NCI-H524 treated with DMSO at 0.1 percent for 48 hours (cell line): ENCODE measurements around the gene ADORA2A.

Experiments used
- DNase-seq: peaks from one replicate; lab custom pipeline; 2025; lab: John Stamatoyannopoulos, UW

The ADORA2A gene

GRCh38 chr22:24418786-24419474, 8.5 kb upstream of the ADORA2A start:
- no peak for DNase-seq

GRCh38 chr22:24419475-24419850, 7.9 kb upstream of the ADORA2A start:
- no peak for DNase-seq

DNA sequence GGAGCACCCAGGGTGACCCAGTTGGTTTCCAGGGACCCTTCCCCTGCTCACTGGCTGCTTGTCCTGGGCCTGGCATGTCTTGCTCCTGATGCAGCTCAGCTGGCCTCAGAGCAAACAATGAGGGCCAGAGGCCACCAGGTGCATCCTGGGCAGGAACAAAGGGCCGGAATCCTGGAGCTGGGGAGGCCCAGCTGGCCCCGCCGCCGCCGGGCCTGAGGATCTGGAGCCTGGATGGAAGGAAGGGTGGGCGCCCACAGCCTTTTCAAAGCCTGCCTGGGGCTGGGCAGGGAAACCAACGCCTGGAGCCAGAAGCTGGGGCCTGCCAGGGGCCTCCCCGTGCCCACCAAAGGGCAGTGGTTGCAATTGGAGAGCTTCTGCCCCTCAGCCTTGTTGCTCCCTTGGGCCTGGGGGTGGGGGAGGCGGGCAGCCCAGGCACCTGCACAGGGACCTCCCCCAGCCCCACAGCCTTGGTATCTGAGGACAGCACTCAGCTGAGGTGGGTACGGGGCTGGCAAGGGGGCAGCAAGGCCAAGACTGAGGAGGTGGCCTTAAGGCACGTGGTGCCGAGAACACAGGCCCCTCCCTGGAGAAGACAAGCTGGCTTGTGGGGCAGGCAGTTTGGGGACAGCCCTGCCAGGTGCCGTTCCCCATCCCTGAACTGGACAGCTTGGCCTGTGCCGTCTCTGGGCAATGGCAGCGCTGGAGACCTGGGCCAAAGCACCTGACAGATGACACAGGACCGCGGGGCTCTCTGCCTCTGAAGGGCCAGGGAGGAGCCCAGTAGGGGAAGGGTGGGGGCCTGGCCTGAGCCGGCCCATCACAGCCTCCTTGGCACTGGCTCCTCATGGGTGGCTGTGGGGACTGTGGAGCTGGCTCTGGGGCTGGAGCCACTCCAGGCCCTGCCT, 7.1 kb upstream of the ADORA2A start:
- DNase-seq = no peak

DNA sequence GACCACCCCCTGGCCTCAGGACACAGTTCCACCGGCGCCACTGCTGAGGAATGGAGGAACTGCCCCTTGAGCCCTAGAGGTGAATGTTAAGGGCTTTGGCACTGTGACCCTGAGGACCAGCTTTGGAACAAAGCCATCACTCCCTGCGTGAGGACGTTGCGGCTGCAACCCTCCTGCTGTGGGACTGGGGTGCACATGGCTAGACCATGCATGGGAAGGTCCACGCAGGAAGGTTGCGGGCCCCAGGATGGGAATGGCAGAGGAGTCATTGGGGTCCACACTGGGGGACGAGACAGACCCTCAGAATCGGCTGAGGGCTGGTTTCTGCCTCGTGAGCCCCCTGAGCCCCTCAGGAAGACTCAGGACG, 6.4 kb upstream of the ADORA2A start:
- no peak for DNase-seq

- no peak for DNase-seq
These were observed 5.9 kb upstream of the ADORA2A start for GRCh38 chr22:24421428-24421931.

- DNase-seq = no peak
These were observed 5.2 kb upstream of the ADORA2A start for GRCh38 chr22:24422102-24422665.

DNA sequence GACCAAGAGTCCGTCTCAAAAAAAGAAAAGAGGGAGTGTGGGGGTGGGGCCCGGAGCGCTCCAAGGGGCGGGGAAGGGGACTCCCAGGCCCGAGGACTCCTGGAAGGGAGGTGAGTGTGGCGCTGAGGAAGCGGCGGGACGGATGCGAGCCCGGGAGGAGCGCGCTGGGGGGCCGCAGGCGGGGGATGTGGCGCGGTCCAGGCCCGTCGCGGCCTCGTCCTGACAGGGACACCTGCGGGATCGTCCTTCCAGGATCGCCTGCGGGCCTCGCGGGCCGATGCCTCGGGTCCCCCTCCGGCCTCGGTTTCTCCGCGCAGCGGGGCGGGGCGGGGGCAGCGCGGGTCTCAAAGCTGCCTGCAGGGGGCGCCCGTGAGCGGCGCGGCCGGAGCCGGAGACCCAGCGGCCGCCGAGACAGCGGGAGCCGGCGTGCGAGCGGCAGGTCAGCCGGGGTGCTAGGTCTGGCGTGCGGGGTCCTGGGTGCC, 3.8 kb upstream of the ADORA2A start:
- no peak for DNase-seq

GRCh38 chr22:24424001-24424900, 3.1 kb upstream of the ADORA2A start:
- DNase-seq = no peak

GRCh38 chr22:24424901-24425775, 2.3 kb upstream of the ADORA2A start:
- no peak for DNase-seq

GRCh38 chr22:24426436-24426835, 963 bp upstream of the ADORA2A start:
- DNase-seq = no peak

GRCh38 chr22:24426851-24427499, 424 bp upstream of the ADORA2A start:
- DNase-seq = no peak

GRCh38 chr22:24428751-24429410, 1.5 kb downstream of the ADORA2A start:
- peak; percentile 92 for DNase-seq

DNA sequence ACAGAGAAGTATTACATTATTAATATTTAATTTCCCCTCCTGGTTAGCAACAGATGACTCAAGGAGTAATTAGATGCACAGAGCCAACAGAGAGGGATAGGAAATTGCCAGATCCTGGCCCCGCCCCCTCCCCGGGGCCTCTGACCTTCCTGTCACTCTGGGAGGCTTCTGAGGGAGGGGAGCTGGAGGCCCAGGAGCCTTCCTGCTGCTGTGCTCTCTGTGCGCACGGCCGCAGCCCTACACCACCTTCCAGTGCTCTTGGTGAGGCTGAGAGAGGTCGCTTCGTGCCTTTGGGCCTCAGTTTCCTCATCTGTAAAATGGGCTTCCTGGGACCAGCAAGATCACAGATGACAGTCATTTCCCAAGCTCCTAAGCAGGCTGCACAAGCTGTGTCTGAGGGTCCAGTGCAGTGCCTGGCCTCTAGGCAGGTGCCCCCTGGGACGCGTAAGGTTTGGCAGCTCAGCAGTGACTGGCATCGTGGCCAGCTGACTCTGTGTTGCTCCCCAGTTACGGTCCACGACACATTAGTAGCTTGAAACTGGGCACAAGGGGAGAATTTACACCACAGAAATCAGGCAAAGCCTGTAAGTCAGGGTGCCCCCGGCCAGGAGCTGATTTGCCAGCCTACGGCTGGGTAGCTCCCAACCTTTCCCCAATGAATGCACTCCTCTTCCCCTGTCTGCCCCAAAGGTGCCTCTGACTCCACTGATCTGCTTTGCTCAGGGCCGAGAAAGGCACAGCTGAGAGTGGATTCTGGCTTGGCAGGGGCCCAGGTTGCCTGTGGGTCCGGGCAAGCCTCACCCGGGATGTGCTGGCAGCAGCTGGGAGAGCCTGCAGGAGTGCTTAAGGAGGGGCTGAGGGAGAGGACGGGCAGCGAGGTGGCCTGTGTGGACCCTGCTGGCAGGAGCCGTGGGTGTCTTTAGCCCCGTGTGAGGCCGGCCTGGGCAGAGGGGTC, 2.3 kb downstream of the ADORA2A start:
- DNase-seq = no peak

- no peak for DNase-seq
These were observed 3.3 kb downstream of the ADORA2A start for GRCh38 chr22:24430431-24431308.

GRCh38 chr22:24431309-24432034, 4.1 kb downstream of the ADORA2A start:
- DNase-seq = no peak

- no peak for DNase-seq
These were observed 4.9 kb downstream of the ADORA2A start for GRCh38 chr22:24432059-24432853.
